Peyer's patch (tissue), 4 donors: ENCODE results near the gene CLDN11. TPM values are rescaled to one million over a fixed set of nuclear protein-coding genes. Genes with fewer than 3 reads are reported as not detected.

Source experiments
- DNase-seq, 3 donors: peaks; one replicate each; pipeline ENCODE4 v3.0.0-alpha.2; 2017 to 2019
- H3K27ac ChIP-seq, 4 donors: fragments of 200-600 bp; sonication (generic); one replicate each; pipeline ENCODE4 v1.5.1; 2016 to 2019
- H3K27me3 ChIP-seq, 2 donors: fragments of 200-600 bp; sonication (generic); one replicate each; pipeline ENCODE4 v1.5.1; 2019
- H3K36me3 ChIP-seq, 3 donors: fragments of 200-600 bp; sonication (generic); one replicate each; pipeline ENCODE4 v1.5.1; 2016 to 2019
- H3K4me1 ChIP-seq, 4 donors: fragments of 200-600 bp; sonication (generic); one replicate each; pipeline ENCODE4 v1.5.1; 2016 to 2019
- H3K4me3 ChIP-seq, 4 donors: fragments of 200-600 bp; sonication (generic); 1 replicate in 3 of 4; 2 replicates in 1 of 4; pipeline ENCODE4 v1.5.1; 2016 to 2019; ENCODE audit warnings: mild to moderate bottlenecking in 1 of 4
- H3K9me3 ChIP-seq, 4 donors: fragments of 200-600 bp; sonication (generic); one replicate each; pipeline ENCODE4 v1.5.1; 2016 to 2019; ENCODE audit warnings: mild to moderate bottlenecking in 1 of 4
- POLR2A ChIP-seq, 2 donors: fragments of 450-650 bp; IDR thresholded peaks; one replicate each; pipeline ENCODE4 v1.5.1; 2017; ENCODE audit warnings: antibody characterized with exemption in 2 of 2, mild to moderate bottlenecking in 2 of 2, moderate library complexity in 2 of 2
- total RNA-seq, 4 donors: library from RNA; depleted of rRNA; stranded (reverse); fragments of >200 nt; gene quantifications; one replicate each; pipeline ENCODE4 v1.1.0, GENCODE V29; 2016
- TF ChIP-seq, protein P1 (sequence below), 6 experiments: fragments of 450-650 bp in 4 of 6; fragments of 200-600 bp in 2 of 6; sonication (generic) in 1 of 6; IDR thresholded peaks; one replicate each; pipeline ENCODE4 v1.5.1; 2017 to 2019; ENCODE audit warnings: antibody characterized with exemption in 6 of 6, mild to moderate bottlenecking in 3 of 6, moderate library complexity in 1 of 6

CLDN11 gene
- total RNA-seq, 4 donors from 2014 or later = 4.1 to 16.6 (median 5.0) TPM

DNA sequence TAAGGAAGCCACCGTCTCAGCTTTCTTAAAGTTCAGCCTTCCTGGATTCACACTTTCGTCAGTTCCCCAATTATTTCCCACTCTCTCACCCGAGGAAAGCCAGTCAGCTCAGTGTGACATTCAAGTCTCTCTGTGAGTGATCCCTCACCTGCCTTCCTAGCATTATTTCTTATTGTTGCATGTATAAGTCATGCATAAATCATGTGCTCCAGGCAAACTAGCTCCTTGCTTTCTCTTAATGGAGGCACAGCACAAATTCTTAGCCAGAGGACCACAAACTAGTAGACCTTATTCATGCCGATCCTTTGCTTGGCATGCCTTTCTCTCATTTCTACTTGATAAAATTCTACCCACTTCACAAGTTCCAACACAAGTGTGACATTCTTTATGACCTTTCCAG, 44.3 kb downstream of the CLDN11 start:
- TF ChIP-seq POLR2A (IDR thresholded peaks at IDR 0.05) = no peak
- TF ChIP-seq, protein P1, sequence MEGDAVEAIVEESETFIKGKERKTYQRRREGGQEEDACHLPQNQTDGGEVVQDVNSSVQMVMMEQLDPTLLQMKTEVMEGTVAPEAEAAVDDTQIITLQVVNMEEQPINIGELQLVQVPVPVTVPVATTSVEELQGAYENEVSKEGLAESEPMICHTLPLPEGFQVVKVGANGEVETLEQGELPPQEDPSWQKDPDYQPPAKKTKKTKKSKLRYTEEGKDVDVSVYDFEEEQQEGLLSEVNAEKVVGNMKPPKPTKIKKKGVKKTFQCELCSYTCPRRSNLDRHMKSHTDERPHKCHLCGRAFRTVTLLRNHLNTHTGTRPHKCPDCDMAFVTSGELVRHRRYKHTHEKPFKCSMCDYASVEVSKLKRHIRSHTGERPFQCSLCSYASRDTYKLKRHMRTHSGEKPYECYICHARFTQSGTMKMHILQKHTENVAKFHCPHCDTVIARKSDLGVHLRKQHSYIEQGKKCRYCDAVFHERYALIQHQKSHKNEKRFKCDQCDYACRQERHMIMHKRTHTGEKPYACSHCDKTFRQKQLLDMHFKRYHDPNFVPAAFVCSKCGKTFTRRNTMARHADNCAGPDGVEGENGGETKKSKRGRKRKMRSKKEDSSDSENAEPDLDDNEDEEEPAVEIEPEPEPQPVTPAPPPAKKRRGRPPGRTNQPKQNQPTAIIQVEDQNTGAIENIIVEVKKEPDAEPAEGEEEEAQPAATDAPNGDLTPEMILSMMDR (IDR thresholded peaks at IDR 0.05) = no peak
- Histone ChIP-seq H3K36me3 (no peaks in the 10 kb centered on the region), H3K27ac (no peak overlapping the region), H3K9me3 (no peaks in the 10 kb centered on the region), H3K4me1 (no peaks in the 10 kb centered on the region), H3K4me3 (no peak overlapping the region), H3K27me3 (no peaks in the 10 kb centered on the region)
- no peak for DNase-seq

DNA sequence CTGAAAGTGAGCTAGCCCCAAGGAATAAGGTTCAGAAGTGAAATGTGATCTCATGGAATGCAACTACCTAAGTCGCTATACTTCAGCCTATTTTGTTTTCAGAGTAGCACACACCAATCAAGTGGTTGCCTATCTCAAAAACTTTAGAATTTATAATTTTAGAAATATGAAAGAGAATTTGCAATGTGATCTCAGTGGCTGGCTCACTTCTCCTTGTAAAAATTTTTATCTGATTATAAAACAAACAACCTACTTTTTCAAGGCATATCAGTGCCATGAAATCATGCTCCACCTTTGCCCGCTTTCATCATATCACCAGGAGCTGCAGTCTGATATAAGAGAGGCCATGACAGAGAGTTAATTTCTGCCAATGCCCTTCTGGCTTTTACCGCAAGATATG, 47.3 kb downstream of the CLDN11 start:
- no peak overlapping the region for H3K27ac ChIP-seq
- no peaks in the 10 kb centered on the region for H3K27me3 ChIP-seq
- no peak for TF ChIP-seq POLR2A (IDR thresholded peaks at IDR 0.05)
- TF ChIP-seq, protein P1 (IDR thresholded peaks at IDR 0.05) = no peak
- H3K4me3 ChIP-seq = no peak overlapping the region
- peaks cover 0 to 14% (median 2%) of the 10 kb centered on the region in 4 donors for H3K4me1 ChIP-seq
- peak in 1 of 3 donors; percentile 51 for DNase-seq
- no peaks in the 10 kb centered on the region for H3K9me3 ChIP-seq
- H3K36me3 ChIP-seq = no peaks in the 10 kb centered on the region

DNA sequence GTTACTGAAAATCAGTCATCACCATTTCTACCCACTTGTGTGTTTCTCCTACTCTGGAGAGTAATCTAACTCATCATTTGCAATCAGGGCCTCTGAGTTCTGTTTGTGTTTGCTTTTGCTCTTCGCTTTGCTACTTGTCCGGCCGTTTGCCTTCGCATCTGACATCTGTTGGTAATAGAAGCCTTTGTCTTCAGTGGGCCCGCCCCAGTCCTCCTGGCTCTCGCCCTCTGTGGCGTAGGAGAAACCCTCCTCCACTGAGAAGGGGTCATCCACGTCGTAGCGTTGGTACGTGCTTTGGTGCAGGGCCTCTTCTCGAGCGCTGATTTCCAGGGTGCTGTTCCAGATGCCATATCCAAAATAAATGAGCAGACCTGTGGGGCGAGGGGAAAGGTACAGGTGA, 48.3 kb downstream of the CLDN11 start:
- H3K36me3 ChIP-seq = no peaks in the 10 kb centered on the region
- no peak overlapping the region for H3K4me3 ChIP-seq
- TF ChIP-seq, protein P1 (IDR thresholded peaks at IDR 0.05) = no peak
- TF ChIP-seq POLR2A (IDR thresholded peaks at IDR 0.05) = no peak
- H3K27me3 ChIP-seq = no peaks in the 10 kb centered on the region
- no peak for DNase-seq
- peaks cover 0 to 14% (median 2%) of the 10 kb centered on the region in 4 donors for H3K4me1 ChIP-seq
- no peak overlapping the region for H3K27ac ChIP-seq
- no peaks in the 10 kb centered on the region for H3K9me3 ChIP-seq

DNA sequence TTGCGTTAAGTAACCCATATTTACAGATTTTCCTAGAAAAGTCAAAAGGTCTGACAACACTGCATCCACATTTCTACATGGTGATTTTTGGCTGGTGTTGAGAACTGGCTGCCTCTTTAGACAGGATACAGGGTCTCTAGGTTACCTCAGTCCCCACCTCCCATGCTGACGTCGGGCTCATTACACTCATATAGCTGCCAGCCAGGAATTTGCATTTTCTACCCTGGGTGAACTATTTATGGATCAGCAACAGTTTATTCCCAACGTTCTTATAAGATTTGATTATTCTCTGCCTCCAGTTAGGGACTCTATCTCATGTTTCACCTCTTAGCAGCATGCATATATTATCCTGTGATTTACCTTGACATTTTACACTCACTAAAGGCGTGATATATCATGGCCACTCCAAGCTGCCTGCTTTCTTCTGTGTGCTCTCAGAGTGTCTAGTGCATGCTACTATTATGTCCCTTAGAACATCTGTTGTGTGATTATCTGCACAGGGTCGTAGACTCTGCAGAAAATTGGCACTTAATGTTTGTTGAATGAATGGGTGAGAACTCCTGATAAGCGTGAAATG, 49.0 kb downstream of the CLDN11 start:
- H3K4me1 ChIP-seq = peaks cover 0 to 14% (median 2%) of the 10 kb centered on the region in 4 donors
- H3K9me3 ChIP-seq = no peaks in the 10 kb centered on the region
- TF ChIP-seq, protein P1 (IDR thresholded peaks at IDR 0.05) = no peak
- no peak for TF ChIP-seq POLR2A (IDR thresholded peaks at IDR 0.05)
- H3K27ac ChIP-seq = no peak overlapping the region
- H3K36me3 ChIP-seq = no peaks in the 10 kb centered on the region
- DNase-seq = no peak
- H3K4me3 ChIP-seq = no peak overlapping the region
- H3K27me3 ChIP-seq = no peaks in the 10 kb centered on the region

DNA sequence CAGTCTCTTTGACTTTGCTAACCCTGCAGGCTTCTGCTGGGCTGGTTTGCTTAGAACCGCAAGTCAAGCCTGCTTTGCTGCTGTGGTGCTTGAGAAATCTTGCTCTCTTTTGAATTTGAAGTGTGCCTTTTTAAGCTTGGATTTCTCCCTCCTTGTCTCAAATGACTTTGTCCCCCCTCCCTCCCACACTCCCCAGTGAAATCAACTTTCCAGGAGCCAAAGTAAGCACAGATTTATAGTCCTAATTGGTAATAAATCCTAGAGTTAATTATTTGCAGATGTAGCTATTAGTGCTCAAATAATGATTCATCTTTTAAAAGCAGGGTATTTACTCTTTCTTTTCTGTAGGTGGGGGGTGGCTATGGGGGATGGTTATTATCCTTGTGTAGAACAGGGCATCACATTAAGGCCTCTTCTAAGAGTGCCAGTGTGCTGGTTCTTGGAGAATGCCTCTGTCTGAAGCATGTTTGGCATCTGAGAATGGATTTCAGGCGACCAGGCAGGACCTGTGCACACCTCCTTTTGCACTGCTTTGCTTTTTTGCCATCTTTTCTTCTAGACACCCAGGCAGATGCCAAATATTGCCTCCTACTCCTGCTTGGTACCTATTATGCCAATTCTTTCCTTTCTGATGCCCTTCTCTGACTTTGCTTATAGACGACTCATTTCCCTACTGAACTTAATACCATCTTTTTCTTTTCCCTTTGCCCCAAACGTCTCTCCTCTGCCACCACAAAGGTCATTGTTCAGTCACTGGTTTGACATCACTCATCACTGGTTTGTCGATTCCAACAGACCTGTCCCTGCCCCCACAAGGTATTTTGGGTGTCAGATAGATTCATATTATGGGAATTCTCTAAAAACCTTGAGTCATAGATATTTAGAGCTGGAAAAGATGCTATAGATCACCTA, 50.7 kb downstream of the CLDN11 start:
- TF ChIP-seq, protein P1 (IDR thresholded peaks at IDR 0.05) = no peak
- TF ChIP-seq POLR2A (IDR thresholded peaks at IDR 0.05) = no peak
- H3K27ac ChIP-seq = no peak overlapping the region
- H3K27me3 ChIP-seq = no peaks in the 10 kb centered on the region
- no peak overlapping the region for H3K4me3 ChIP-seq
- no peak for DNase-seq
- no peaks in the 10 kb centered on the region for H3K36me3 ChIP-seq
- H3K4me1 ChIP-seq = peaks cover 0 to 14% (median 2%) of the 10 kb centered on the region in 4 donors
- H3K9me3 ChIP-seq = no peaks in the 10 kb centered on the region
